Body of pancreas (tissue), 4 donors: ENCODE data around the gene PALLD. TPM values are rescaled to one million over a fixed set of nuclear protein-coding genes. Genes with fewer than 3 reads are reported as not detected.
A peak's percentile ranks its signal among the peaks of the same experiment; 100 is the strongest.

Source experiments
- ATAC-seq: fragments of 150-250 bp; one replicate; pipeline ENCODE4 v1.9.1; 2016
- DNase-seq, 4 donors: peaks; one replicate each; pipeline ENCODE4 v3.0.0-alpha.2; 2019
- H3K27ac ChIP-seq, 4 donors: fragments of 200-600 bp; sonication (generic); 1 replicate in 3 of 4; 2 replicates in 1 of 4; pipeline versions ENCODE4 v1.5.1 to v1.6.1; 2016 to 2019; ENCODE audit warnings: mild to moderate bottlenecking in 1 of 4, mixed read lengths in 1 of 4, moderate library complexity in 1 of 4
- H3K27me3 ChIP-seq, 2 donors: fragments of 200-600 bp; sonication (generic); one replicate each; pipeline ENCODE4 v1.6.0; 2016; ENCODE audit warnings: mild to moderate bottlenecking in 1 of 2
- H3K36me3 ChIP-seq, 2 donors: fragments of 200-600 bp; sonication (generic); replicated peaks in 1 of 2; 2 replicates each; pipeline ENCODE4 v1.5.1; 2016; ENCODE audit warnings: low read depth in 2 of 2; ENCODE audit not compliant: insufficient read depth in 1 of 2
- H3K4me1 ChIP-seq: fragments of 200-600 bp; sonication (generic); one replicate; pipeline ENCODE4 v1.6.0; 2016
- H3K4me3 ChIP-seq, 2 donors: fragments of 200-600 bp; sonication (generic); 1 replicate in 1 of 2; 2 replicates in 1 of 2; pipeline ENCODE4 v1.5.1; 2016 to 2019
- H3K9me3 ChIP-seq, 3 donors: fragments of 200-600 bp; sonication (generic); 1 replicate in 2 of 3; 2 replicates in 1 of 3; pipeline ENCODE4 v1.5.1; 2016
- POLR2A ChIP-seq, 3 donors: fragments of 450-650 bp; IDR thresholded peaks; one replicate each; pipeline ENCODE4 v1.6.1; 2016; ENCODE audit warnings: antibody characterized with exemption in 3 of 3, mild to moderate bottlenecking in 2 of 3
- WGBS, 2 donors: methylation state at CpG; one replicate each; pipeline ENCODE4 v1.1.5; 2017; 5-methylcytosine and 5-hydroxymethylcytosine counted together
- intact Hi-C: fragments of 100-400 bp; cut with DNase I; formaldehyde crosslinking; loops from one replicate; pipeline ENCODE4 v1.15.1; 2023
- total RNA-seq, 2 donors: library from RNA; depleted of rRNA; stranded (reverse); fragments of >200 nt; gene quantifications; one replicate each; pipeline ENCODE4 v1.1.0, GENCODE V29; 2016
- TF ChIP-seq, protein P1 (sequence below), 7 experiments: fragments of 450-650 bp in 4 of 7; fragments of 200-600 bp in 3 of 7; sonication (generic) in 3 of 7; IDR thresholded peaks; one replicate each; pipeline ENCODE4 v1.5.1; 2016 to 2019; ENCODE audit warnings: antibody characterized with exemption in 7 of 7

PALLD gene
- total RNA-seq, 2 donors from 2014 or later: 46.8 to 52.4 TPM

DNA sequence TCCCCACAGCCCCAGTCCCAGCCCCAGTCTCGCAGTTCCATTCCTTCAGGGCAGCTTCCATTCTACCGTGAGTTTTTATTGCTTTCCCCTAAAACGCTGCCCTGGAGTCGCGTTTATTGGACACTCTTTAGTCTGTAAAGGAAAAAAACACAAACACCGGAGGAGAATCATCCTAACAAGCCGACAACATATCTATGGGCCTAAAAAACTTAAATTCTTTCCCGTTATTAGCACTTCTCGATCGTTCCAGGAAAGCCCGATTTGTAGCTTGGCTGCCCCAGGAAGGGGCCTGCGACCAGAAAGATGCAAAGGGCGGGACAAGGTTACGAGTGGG, 334.7 kb downstream of the PALLD start:
- TF ChIP-seq, protein P1, sequence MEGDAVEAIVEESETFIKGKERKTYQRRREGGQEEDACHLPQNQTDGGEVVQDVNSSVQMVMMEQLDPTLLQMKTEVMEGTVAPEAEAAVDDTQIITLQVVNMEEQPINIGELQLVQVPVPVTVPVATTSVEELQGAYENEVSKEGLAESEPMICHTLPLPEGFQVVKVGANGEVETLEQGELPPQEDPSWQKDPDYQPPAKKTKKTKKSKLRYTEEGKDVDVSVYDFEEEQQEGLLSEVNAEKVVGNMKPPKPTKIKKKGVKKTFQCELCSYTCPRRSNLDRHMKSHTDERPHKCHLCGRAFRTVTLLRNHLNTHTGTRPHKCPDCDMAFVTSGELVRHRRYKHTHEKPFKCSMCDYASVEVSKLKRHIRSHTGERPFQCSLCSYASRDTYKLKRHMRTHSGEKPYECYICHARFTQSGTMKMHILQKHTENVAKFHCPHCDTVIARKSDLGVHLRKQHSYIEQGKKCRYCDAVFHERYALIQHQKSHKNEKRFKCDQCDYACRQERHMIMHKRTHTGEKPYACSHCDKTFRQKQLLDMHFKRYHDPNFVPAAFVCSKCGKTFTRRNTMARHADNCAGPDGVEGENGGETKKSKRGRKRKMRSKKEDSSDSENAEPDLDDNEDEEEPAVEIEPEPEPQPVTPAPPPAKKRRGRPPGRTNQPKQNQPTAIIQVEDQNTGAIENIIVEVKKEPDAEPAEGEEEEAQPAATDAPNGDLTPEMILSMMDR (IDR thresholded peaks at IDR 0.05): no peak
- no peak for TF ChIP-seq POLR2A (IDR thresholded peaks at IDR 0.05)
- ATAC-seq: no peak

DNA sequence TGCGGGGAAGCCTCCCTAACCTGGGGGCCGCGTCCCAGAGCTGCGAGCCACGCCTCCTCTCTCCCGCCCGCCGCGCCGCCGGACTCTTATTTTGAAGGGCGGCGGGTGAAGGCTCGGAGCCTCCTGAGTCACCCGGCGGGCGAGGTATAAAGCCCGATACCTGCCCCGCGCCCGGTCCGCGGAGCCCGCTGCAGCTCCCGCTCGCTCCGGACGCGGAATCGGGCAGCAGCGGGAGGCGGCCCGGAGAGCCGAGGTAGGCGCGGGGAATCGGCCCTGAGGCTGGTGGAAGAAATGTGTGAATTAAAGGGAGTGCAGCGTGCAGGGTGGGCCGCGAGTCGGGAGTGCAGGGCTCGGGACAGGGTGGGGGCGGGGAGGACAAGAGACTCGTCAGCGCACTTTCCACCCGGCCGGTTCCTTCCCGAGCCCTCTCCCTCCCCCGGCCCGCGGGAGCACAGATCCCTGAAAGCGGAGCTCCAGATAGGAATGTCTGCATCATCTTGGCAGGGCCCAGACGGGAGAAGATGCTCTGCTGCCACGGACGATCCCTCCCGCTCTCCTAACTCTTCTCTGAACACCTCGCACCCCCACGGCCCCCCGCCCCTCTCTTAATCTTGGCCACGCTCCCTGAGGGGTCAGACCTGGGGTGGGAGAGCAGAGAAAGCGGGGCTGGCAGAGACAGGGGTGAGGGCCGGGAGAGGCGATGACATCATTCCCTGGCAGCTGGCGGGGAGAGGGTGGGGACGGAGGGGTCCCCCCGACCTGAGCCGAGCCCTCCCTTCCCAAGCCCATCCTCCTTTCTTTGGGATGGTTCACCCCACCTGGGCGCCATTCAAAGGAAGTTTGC, 335.3 kb downstream of the PALLD start:
- WGBS, 2 donors: 0% methylated on average over 34 to 68 of the region's 68 CpGs
- ATAC-seq (peak; percentile 91), DNase-seq (peak; percentile 75 to 85 (median 82))
- Histone ChIP-seq H3K27ac (peak overlapping the region in 3 of 4 donors; percentile 66 to 73 (median 68)), H3K4me3 (peak overlapping the region; percentile 60 to 66), H3K4me1 (peaks cover 18% of the 10 kb centered on the region), H3K27me3 (peaks cover 0 to 13% of the 10 kb centered on the region in 2 donors), H3K9me3 (no peaks in the 10 kb centered on the region), H3K36me3 (no peaks in the 10 kb centered on the region)
- intact Hi-C loops: no loop called here
- TF ChIP-seq, protein P1 (IDR thresholded peaks at IDR 0.05): no peak
- TF ChIP-seq POLR2A (IDR thresholded peaks at IDR 0.05): peak; percentile 69 to 77 (median 75)

More for the DNA sequence above, 334.7 kb downstream of the PALLD start:
- Histone ChIP-seq H3K36me3 (no peaks in the 10 kb centered on the region), H3K27me3 (peaks cover 0 to 13% of the 10 kb centered on the region in 2 donors), H3K9me3 (no peaks in the 10 kb centered on the region), H3K4me3 (peak overlapping the region; percentile 60 to 66), H3K27ac (peak overlapping the region in 2 of 4 donors; percentile 66 to 68), H3K4me1 (peaks cover 18% of the 10 kb centered on the region)
- whole genome bisulfite sequencing, 2 donors: 6% methylated on average over 14 of the region's 14 CpGs
- intact Hi-C loops: no loop called here
- DNase-seq: no peak

DNA sequence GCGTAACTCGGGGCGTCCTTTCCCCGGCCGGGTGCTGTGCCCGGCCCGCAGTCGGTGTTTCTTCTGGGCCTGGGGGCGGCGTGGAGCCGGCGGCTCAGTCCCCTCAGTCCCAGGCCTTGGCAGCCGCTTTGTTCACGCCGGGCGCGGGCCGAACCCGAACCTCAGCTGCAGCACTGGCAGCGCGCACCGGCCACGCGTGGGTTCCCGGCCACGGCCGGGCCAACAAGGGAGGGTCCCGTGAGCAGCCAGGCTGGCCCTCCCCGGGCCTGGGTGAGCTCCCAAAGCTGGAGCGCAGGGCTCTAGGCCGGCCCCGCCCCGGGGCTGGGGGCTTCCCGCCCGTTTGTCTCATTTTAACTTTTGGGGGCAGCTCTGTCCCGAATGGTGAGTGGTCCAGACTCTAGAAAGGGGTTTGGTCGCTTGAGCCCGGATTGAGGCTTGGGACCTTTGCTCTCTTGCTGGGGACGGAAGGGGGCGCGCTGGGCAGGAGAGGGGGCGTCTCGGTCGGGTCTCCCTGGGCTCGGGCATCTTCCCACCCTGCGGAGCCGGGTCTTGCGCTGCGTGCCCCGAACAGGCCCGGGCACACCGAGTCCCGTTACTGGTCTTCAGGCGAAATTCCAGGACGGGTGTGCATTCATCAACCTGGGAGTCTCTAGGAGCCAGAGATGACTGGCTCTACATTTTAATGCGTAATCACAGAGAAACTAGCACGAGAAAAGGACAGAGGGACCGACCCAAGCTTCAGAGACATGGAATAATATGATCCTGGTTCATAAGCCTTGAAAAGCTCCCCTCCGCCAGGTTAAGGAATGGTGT, 336.1 kb downstream of the PALLD start:
- peak overlapping the region; percentile 60 to 66 for H3K4me3 ChIP-seq
- peaks cover 0 to 13% of the 10 kb centered on the region in 2 donors for H3K27me3 ChIP-seq
- H3K4me1 ChIP-seq: peaks cover 18% of the 10 kb centered on the region
- peak; percentile 25 for ATAC-seq
- H3K9me3 ChIP-seq: no peaks in the 10 kb centered on the region
- H3K27ac ChIP-seq: peak overlapping the region in 3 of 4 donors; percentile 66 to 73 (median 68)
- TF ChIP-seq, protein P1 (IDR thresholded peaks at IDR 0.05): no peak
- TF ChIP-seq POLR2A (IDR thresholded peaks at IDR 0.05): no peak
- intact Hi-C loops: no loop called here
- peak in 2 of 4 donors; percentile 20 to 25 for DNase-seq
- 11 to 44% methylated on average over 6 to 59 of the region's 59 CpGs for WGBS, 2 donors
- H3K36me3 ChIP-seq: no peaks in the 10 kb centered on the region

DNA sequence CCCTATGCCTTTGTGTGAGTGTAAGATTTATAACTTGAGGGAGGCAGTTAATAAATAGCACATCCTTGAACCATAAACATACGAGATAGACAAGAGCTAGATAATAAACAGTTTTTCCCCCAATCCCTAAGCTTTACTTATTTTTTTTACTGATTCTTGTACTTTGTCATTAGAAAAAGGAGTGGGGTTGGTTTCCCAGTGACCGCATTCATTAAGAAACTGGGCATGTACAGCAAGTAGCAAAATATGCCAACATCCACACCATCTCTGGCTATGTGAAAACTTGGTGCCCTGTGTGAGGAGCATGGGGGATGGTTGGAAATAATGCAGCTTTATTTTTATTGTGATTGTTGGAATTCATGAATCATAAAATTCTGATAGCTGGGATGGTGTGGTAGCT, 337.0 kb downstream of the PALLD start:
- H3K4me3 ChIP-seq: no peak overlapping the region
- DNase-seq: no peak
- no peak overlapping the region for H3K27ac ChIP-seq
- no peaks in the 10 kb centered on the region for H3K9me3 ChIP-seq
- H3K27me3 ChIP-seq: peaks cover 0 to 13% of the 10 kb centered on the region in 2 donors
- 75 to 83% methylated on average over 2 of the region's 2 CpGs for WGBS, 2 donors
- intact Hi-C loops: no loop called here
- ATAC-seq: no peak
- TF ChIP-seq POLR2A (IDR thresholded peaks at IDR 0.05): no peak
- TF ChIP-seq, protein P1 (IDR thresholded peaks at IDR 0.05): no peak
- H3K36me3 ChIP-seq: no peaks in the 10 kb centered on the region
- H3K4me1 ChIP-seq: peaks cover 18% of the 10 kb centered on the region
